NCI-H1092 (cell line): ENCODE measurements around the gene BTNL3.
"Not testable (repeated sequence)": the region's sequence is repeated elsewhere in the genome, so short reads cannot be mapped to it uniquely, and the experiment has no call there.

Experiments
- DNase-seq: peaks from one replicate; lab custom pipeline; 2025; lab: John Stamatoyannopoulos, UW

The BTNL3 gene, protein sequence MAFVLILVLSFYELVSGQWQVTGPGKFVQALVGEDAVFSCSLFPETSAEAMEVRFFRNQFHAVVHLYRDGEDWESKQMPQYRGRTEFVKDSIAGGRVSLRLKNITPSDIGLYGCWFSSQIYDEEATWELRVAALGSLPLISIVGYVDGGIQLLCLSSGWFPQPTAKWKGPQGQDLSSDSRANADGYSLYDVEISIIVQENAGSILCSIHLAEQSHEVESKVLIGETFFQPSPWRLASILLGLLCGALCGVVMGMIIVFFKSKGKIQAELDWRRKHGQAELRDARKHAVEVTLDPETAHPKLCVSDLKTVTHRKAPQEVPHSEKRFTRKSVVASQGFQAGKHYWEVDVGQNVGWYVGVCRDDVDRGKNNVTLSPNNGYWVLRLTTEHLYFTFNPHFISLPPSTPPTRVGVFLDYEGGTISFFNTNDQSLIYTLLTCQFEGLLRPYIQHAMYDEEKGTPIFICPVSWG

DNA sequence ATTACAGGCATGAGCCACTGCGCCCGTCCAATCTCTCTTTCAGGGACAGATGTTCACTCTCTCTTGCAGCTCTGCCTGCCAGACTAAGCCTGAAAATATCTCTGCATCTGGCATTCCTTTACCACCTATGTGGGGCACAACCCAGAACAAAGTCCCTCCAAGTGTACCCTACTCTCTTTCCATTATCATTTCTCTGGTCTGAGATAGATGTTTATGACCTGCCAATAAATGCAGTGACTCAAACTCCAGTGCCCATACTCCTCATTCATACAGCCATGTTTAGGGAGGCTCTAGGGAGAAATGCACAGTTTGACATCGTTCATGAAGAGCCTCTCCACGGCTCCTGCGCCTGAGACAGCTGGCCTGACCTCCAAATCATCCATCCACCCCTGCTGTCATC is at the start of gene BTNL3:
Gene BTNL3, plus strand, starts transcription at position 255 of the 400 bp plus-strand sequence. CDS start 183 bp downstream, outside the sequence.
- no peak for DNase-seq

DNA sequence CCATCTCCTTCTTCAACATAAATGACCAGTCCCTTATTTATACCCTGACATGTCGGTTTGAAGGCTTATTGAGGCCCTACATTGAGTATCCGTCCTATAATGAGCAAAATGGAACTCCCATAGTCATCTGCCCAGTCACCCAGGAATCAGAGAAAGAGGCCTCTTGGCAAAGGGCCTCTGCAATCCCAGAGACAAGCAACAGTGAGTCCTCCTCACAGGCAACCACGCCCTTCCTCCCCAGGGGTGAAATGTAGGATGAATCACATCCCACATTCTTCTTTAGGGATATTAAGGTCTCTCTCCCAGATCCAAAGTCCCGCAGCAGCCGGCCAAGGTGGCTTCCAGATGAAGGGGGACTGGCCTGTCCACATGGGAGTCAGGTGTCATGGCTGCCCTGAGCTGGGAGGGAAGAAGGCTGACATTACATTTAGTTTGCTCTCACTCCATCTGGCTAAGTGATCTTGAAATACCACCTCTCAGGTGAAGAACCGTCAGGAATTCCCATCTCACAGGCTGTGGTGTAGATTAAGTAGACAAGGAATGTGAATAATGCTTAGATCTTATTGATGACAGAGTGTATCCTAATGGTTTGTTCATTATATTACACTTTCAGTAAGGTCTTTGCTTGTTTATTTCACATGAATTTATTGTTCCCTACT is 38.2 kb upstream of the BTNL3 start:
- DNase-seq: no peak

DNA sequence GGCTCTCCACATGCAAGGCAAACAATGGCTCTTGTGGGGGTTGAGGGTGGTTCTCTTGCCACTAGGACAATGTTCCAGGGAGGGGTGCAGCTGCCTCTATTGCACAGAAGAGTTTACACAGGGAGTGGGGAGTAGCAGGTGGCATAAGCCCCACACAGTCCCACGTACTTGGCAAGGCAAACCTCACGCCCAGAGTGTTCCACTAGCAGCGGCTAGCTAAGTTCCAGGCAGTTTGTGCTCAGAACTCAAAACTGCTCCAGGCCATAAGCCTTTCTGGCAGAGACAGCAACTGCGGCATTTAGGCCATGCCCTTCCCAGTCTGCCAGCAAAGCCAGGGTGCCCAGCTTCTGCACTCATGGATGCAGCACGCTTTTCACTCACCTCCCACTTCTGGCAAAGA is 29.0 kb upstream of the BTNL3 start:
- DNase-seq: no peak

DNA sequence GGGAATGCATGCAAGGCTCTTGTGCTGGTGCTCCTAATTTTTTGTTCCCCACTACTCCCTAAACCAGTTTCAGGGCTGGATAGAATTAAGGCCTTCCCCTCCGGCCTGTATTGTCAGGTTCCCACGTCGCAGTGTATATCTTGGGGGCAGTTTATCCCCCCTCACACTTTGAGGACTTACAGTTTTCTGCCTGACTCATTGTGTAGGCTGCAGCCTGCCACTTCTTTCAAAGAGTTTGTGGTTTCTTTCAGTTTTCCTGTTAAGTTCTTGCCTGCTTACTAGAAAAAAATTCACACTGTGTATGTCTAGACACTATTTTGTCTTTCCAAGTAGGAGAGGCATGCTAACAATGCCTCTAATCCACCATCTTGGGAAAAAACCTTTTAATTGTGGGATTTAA is 28.4 kb upstream of the BTNL3 start:
- DNase-seq: no peak

DNA sequence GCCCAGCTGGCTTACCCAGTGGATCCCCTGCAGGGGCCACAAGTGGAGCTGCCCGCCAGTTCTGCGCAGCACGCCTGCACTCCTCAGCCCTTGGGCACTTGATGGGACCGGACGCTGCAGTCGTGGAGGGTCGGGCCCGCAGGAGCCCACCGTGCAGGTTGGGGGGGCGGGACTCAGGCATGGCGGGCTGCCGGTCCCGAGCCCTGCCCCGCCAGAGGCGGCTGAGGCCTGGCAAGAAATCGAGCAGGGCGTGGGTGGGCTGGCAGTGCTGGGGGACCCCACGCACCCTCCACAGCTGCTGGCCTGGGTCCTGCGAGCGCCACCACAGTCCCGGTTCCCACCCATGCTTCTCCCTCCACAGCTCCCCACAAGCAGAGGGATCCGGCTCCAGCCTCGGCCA is 19.2 kb upstream of the BTNL3 start:
- no peak for DNase-seq

DNA sequence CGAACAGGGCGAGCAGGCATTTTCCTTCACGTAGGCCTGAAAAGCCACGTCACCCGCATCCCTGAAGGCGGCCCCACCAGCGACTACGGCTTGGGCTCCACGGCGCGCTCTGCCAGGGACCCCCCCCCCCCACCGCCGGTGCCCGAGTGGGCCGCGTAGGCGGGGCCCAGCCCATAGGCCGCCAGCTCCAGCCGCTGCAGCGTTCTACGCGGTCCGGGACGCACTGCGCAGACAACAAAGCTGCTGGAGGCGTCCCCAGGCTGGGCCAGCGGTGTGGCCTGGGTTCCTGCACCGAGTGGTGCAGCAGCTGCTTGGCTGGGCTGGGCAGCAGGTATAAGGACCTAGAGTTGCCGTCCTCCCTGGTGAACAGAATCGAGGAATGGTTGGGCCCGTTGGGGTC is 18.3 kb upstream of the BTNL3 start:
- no peak for DNase-seq

DNA sequence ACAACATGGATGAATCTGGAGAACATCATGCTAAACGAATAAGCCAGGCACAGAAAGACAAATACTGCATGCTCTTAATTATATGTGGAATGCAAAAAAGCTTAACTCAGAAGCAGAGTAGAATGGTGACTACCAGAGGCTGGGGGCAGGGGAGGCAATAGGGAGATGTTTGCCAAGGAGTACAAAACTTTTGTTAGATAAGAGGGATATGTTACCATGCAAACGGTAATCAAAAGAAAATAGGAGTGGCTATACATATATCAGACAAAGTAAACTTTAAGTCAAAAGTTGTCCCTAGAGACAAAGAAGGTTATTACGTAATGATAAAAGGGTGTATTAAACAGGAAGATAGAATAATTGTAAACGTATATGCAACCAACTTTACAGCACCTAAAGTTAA is 17.8 kb upstream of the BTNL3 start:
- DNase-seq: no peak

DNA sequence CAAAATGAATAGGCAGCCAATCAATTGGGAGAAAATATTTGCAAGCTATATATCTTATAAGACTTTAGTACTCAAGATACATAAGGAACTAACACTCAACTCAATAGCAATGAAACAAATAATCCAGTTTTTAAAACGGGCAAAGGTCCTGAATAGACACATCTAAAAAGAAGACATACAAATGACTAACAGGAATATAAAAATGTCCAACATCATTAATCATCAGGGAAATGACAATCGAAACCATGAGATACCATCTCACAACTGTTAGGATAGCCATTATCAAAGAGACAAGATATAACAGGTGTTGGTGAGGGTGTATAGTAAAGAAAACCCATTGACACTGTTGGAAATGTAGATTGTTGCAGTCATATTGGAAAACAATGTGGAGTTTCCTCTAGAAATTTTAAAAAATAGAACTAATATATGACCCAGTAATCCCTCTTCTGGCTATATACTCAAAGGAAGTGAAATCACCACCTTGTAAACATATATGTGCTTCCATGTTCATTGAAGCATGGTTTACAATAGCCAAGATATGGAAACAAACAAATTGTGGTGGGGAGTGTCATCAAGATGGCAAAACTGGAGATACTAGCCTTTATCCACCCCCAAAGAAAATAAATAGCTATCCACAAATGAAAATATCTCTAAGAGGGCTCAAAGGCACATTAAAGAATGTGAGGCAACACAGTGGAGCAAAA is 13.9 kb upstream of the BTNL3 start:
- no peak for DNase-seq

DNA sequence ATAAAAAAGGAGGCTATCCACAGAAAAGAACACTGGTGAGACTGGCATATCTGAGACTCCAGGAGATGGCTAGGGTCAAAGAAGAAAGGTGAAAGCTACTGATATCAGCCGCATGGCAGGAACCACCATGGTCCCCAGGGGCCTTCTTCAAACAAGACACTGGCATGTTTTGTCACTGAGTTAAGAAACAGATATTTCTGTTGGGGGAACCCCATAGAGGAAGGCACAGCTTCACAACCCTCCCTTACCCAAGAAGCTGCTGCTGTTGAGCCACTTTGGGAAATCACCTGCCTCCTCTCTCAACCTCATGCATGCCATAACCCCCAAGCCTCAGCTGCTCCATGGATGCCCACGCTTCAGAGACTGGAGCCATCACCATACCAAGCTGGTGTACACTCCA is 13.3 kb upstream of the BTNL3 start:
- DNase-seq: no peak

DNA sequence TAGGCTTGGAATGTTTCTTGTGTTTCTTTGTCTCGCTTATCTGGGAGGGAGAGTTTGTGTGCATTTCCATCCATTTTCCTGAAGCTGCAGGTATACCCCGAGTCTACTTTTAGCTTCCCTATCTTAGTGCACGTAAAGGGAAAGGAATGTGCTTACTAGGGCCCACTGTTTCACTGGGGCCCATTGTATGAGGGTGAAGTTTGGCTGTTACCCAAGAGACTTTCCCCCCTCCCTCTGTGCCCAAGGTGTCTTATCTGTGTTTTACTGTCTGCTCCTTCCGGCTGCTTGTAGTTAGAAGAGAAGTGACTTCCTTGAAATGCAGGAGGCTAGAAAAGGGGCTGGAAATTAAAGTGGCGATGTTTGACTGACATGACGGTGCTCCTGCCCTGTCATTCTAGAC is 12.1 kb upstream of the BTNL3 start:
- DNase-seq: no peak

DNA sequence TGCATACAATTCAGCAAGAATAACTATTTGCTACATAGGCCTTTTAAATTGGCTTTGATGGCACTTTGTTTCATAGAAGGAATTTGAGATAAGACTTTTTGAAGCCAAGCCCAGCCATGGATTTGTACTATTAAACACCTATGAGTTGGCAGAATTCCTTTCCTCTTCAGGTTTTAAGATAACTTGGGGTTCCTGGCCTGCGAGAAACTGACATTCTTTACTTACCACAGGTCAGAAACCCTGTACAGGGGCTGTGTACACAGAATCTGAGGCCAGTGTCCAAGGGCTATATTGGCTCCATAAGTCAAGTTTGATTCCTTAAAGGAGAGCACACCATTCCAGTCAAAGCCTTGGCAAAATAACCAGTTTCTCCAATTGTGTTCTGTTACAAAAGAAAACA is 10.8 kb upstream of the BTNL3 start:
- no peak for DNase-seq

DNA sequence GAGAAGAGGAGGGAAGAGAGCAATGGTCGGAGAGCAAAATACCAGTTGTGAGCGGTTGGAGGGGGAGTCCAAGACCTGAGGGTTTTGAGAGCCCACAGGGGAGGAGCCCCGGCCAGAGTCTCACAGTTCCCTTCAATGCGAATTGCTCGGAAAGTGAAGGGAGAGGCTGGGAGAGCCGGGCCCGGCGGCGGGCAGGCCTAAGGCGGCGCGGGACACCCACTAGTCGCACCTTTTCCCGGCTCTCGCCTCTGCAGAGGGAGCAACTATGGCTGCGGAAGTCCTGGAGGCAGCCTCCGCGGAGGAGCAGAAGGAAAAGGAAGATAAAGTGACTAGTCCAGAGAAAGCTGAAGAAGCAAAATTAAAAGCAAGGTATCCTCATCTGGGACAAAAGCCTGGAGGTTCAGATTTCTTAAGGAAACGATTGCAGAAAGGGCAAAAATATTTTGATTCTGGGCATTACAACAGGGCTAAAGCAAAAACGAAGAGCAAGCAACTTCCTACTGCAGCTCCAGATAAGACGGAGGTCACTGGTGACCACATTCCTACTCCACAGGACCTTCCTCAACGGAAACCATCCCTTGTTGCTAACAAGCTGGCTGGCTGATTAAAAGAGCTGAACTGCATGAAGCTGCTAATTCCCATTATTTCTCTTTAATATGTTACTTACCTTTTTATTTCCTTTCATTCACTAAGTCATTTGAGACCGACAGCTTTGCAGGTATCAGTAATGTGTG is 6.5 kb upstream of the BTNL3 start:
- no peak for DNase-seq

DNA sequence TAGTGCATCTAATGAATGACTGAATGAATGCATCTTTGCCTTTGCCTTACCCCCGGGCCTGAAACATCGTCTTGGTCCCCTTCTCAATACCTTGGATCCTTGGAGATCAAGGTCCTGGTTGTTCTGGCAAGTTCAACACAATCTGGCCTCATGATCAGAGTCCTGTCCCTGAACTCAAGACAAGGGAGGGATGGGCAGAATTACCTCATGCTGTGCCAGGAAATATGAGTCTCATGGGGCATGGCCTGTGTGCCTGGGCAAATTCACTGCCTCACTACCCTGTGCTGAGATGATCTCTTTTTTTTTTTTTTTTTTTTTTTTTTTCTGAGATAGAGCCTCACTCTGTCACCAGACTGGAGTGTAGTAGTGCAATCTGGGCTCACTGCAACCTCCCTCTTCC is 630 bp upstream of the BTNL3 start:
- no peak for DNase-seq

DNA sequence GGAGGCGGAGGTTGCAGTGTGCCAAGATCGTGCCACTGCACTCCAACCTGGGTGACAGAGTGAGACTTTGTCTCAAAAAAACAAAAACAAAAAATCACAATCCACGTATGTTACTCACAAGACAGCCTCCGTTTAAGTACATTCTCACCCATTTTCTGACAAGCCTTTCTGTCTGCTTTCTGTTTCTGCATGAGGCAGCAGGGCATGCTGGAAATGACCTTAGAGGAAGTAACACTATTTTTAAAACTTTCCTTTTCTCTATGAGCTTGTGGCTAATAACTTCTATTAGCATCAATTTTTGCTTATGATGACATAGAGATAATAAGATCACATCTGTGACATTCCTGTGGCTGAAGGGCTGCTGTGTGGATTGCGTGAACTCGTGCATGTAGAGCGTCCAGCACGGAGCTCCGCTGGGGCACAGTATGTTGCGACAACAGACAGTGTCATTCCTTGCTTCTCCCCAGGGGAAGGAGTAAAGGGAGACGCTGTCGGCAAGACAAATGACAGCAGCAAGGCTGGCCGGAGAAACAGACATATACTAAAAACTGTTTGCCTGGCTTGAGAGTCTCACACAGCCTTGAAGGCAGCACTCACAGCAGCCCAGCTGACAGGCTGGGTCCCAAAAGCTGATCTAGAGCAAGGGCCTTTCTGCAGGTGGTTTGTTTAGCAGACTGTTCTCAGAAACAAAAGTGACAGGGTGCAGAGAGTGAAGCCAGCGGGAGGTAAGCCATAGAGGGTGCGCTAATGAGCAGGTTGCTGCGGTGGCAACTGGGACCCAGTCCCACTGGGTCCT is 1.6 kb downstream of the BTNL3 start:
- DNase-seq: no peak

DNA sequence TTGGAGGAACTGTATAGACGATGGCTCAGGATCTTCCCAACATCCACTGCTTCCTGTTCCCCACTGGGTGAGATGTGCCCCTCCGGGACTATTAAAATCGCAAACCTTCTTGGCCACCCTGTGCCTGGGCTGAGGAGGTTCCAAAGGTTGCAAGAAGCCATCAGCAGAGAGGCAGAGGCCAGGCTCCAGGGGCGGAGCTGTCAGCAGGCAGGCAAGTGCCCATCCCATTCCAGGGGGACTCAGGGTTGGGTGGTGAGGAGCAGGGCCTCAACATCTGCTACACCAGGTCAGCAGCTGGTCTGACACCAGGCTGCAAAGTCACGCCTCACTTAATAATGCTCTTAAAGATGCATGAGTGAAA is 2.2 kb downstream of the BTNL3 start:
- DNase-seq: no peak

DNA sequence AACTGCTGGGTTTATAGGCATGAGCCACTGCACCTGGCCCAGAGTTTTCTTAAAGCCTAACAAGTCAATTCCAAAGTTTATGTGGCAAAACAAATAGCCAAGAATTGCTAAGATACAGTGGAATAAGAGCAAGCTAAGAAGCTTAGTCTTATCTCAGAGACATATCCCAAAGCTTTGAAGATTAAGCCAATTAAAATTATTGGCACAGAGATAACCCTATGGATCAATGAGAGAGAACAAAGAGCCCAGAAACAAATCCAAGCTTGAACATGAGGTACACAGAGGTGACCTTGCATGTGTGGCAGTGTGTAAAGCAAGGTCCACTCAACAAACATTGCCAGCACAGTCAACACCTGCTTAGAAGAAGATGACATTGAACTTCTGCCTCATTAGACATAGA is 13.3 kb downstream of the BTNL3 start:
- no peak for DNase-seq

DNA sequence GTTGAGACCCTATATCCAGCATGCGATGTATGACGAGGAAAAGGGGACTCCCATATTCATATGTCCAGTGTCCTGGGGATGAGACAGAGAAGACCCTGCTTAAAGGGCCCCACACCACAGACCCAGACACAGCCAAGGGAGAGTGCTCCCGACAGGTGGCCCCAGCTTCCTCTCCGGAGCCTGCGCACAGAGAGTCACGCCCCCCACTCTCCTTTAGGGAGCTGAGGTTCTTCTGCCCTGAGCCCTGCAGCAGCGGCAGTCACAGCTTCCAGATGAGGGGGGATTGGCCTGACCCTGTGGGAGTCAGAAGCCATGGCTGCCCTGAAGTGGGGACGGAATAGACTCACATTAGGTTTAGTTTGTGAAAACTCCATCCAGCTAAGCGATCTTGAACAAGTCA is 17.1 kb downstream of the BTNL3 start:
- DNase-seq: no peak

DNA sequence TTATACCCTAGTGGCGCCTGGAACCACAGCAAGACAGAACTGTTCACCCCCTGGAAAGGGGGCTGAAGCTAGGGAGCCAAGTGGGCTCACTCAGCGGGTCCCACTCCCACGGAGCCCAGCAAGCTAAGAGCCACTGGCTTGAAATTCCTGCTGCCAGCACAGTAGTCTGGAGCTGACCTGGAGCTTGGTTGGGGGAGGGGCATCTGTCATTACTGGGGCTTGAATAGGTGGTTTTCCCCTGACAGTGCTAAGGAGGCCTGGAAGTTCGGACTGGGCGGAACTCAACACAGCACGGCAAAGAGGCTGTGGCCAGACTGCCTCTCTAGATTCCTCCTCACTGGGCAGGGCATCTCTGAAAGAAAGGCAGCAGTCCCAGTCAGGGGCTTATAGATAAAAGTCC is 19.5 kb downstream of the BTNL3 start:
- DNase-seq: no peak

DNA sequence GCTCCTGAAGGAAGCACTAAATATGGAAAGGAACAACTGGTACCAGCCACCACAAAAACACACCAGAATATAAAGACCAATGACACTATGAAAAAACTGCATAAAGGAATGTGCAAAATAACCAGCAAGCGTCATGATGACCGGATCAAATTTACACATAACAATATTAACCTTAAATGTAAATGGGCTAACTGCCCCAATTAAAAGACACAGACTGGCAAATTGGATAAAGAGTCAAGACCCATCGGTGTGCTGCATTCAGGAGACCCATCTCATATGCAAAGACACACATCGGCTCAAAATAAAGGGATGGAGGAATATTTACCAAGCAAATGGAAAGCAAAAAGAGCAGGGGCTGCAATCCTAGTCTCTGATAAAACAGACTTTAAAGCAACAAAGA is 21.4 kb downstream of the BTNL3 start:
- not testable (repeated sequence) for DNase-seq

DNA sequence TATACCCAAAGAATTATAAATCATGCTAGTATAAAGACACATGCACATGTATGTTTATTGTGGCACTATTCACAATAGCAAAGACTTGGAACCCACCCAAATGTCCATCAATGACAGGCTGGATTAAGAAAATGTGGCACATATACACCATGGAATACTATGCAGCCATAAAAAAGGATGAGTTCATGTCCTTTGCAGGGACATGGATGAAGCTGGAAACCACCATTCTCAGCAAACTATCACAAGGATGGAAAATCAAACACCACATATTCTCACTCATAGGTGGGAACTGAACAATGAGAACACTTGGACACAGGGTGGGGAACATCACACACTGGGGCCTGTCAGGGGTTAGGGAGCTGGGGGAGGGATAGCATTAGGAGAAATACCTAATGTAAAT is 26.0 kb downstream of the BTNL3 start:
- not testable (repeated sequence) for DNase-seq

DNA sequence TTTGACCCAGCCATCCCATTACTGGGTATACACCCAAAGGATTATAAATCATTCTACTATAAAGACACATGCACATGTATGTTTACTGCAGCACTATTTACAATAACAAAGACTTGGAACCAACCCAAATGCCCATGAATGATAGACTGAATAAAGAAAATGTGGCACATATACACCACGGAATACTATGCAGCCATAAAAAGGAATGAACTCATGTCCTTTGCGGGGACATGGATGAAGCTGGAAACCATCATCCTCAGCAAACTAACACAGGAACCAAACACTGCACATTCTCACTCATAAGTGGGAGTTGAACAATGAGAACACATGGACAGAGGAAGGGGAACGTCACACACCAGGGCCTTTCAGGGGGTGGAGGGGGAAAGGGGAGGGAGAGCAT is 28.8 kb downstream of the BTNL3 start:
- not testable (repeated sequence) for DNase-seq

DNA sequence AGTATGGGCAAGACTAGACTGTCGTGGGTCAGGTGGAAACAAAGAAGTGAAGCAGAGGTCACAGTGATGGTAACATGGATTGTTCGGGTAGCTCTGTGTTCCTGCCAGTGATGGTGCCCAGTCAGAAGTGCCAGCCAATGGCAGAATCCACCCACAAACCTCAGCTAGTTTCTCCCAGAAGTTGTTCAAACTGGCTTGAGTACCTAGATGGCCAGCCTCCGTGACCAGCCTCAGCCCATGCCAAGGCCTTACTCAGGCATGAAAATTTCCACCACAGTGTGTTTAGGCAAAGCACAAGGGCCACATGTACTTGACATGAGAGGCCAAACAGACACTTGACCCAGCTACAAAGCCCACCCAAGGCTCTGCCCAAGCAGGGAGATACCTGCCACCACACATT is 32.0 kb downstream of the BTNL3 start:
- no peak for DNase-seq
